ENCODE results near the gene U2AF2. TPM values are rescaled to one million over a fixed set of nuclear protein-coding genes. Genes with fewer than 3 reads are reported as not detected.
A peak's percentile ranks its signal among the peaks of the same experiment; 100 is the strongest.

U2AF2 gene
- polyA plus RNA-seq, 1 donor from 2014 or later = 129 TPM

DNA sequence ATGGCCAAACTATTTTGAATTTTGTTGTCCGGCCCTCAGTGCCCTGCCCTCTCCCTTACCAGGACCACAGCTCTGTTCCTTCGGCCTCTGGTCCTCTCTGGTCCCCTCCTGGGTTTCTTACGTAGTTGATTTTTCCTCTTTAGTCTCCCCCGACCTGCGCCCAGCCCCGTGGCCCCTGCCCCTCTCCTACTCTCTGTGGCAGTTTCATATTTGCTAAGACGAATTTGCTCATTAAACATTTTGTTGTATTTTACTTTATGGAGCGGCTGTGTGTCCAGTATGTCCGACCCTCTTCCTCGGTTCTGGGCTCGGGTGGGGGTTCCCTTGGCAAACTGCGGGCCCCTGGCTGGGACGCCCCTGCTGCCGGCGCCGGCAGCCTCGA lies 19.6 kb downstream of the U2AF2 start:
- no peaks in the 10 kb centered on the region for H3K36me3 ChIP-seq (ENCODE audit: insufficient read depth, low read length)
- no peak overlapping the region for H2AFZ ChIP-seq (ENCODE audit: low read depth, low read length)
- peak overlapping the region; percentile 84 for H3K4me2 ChIP-seq (ENCODE audit: low read length)
- H3K4me3 ChIP-seq (ENCODE audit: low read length) = peak overlapping the region; percentile 92
- no peaks in the 10 kb centered on the region for H3K27me3 ChIP-seq (ENCODE audit: insufficient read depth, low read depth, low read length)
- no peaks in the 10 kb centered on the region for H3K9me2 ChIP-seq (ENCODE audit: insufficient read depth, low read length)
- peak overlapping the region; percentile 71 for H3K27ac ChIP-seq (ENCODE audit: low read length)
- peaks cover 55% of the 10 kb centered on the region for H3K79me2 ChIP-seq (replicated peaks; ENCODE audit: insufficient read depth, low read length)
- no peaks in the 10 kb centered on the region for H3F3A ChIP-seq (ENCODE audit: insufficient read depth, low read length, poor library complexity, severe bottlenecking)
- peaks cover 4% of the 10 kb centered on the region for H4K20me1 ChIP-seq (ENCODE audit: insufficient read depth)
- H3K9me3 ChIP-seq (ENCODE audit: low read length) = no peaks in the 10 kb centered on the region
- H3K9ac ChIP-seq (ENCODE audit: low read length) = peak overlapping the region; percentile 84
- TF ChIP-seq CTCF (IDR thresholded peaks at IDR 0.05; ENCODE audit: poor library complexity, severe bottlenecking) = no peak
- TF ChIP-seq TAF1 (IDR thresholded peaks at IDR 0.05; ENCODE audit: low read depth) = no peak
- TF ChIP-seq EZH2 (IDR thresholded peaks at IDR 0.05; ENCODE audit: borderline replicate concordance, insufficient read depth, low read length, poor library complexity, severe bottlenecking) = no peak
- TF ChIP-seq SMC3 (conservative IDR thresholded peaks at IDR 0.05; ENCODE audit: poor library complexity) = no peak
- no peak for TF ChIP-seq REST (IDR thresholded peaks at IDR 0.05; ENCODE audit: borderline replicate concordance)
- no peak for TF ChIP-seq RAD21 (conservative IDR thresholded peaks at IDR 0.05)
- no peak for TF ChIP-seq MXI1 (conservative IDR thresholded peaks at IDR 0.05; ENCODE audit: poor library complexity, severe bottlenecking)
- no peak for TF ChIP-seq POLR2AphosphoS5 (IDR thresholded peaks at IDR 0.05)
- TF ChIP-seq EP300 (conservative IDR thresholded peaks at IDR 0.05; ENCODE audit: poor library complexity, severe bottlenecking) = no peak

- TF ChIP-seq SMC3 (conservative IDR thresholded peaks at IDR 0.05; ENCODE audit: poor library complexity) (peak; percentile 35), POLR2AphosphoS5 (IDR thresholded peaks at IDR 0.05) (peak; percentile 77), EZH2 (IDR thresholded peaks at IDR 0.05; ENCODE audit: borderline replicate concordance, insufficient read depth, low read length, poor library complexity, severe bottlenecking) (no peak), REST (IDR thresholded peaks at IDR 0.05; ENCODE audit: borderline replicate concordance) (no peak), RAD21 (conservative IDR thresholded peaks at IDR 0.05) (peak; percentile 25), EP300 (conservative IDR thresholded peaks at IDR 0.05; ENCODE audit: poor library complexity, severe bottlenecking) (peak; percentile 67), TAF1 (IDR thresholded peaks at IDR 0.05; ENCODE audit: low read depth) (peak; percentile 38), CTCF (IDR thresholded peaks at IDR 0.05; ENCODE audit: poor library complexity, severe bottlenecking) (no peak), MXI1 (conservative IDR thresholded peaks at IDR 0.05; ENCODE audit: poor library complexity, severe bottlenecking) (peak; percentile 91)
- peak within 1 kb of the TSS; percentile 92 for H3K4me3 ChIP-seq (ENCODE audit: low read length)
- peaks cover 57% of the 10 kb centered on the region for H3K79me2 ChIP-seq (replicated peaks; ENCODE audit: insufficient read depth, low read length)
- H2AFZ ChIP-seq (ENCODE audit: low read depth, low read length) = peak within 1 kb of the TSS; percentile 60
- H3K9me3 ChIP-seq (ENCODE audit: low read length) = no peaks in the 10 kb centered on the region
- H3K27me3 ChIP-seq (ENCODE audit: insufficient read depth, low read depth, low read length) = no peaks in the 10 kb centered on the region
- peaks cover 4% of the 10 kb centered on the region for H4K20me1 ChIP-seq (ENCODE audit: insufficient read depth)
- no peaks in the 10 kb centered on the region for H3K36me3 ChIP-seq (ENCODE audit: insufficient read depth, low read length)
- no peaks in the 10 kb centered on the region for H3F3A ChIP-seq (ENCODE audit: insufficient read depth, low read length, poor library complexity, severe bottlenecking)
- H3K9me2 ChIP-seq (ENCODE audit: insufficient read depth, low read length) = no peaks in the 10 kb centered on the region
- peak within 1 kb of the TSS; percentile 84 for H3K9ac ChIP-seq (ENCODE audit: low read length)
- peak within 1 kb of the TSS; percentile 98 for H3K4me2 ChIP-seq (ENCODE audit: low read length)
- H3K27ac ChIP-seq (ENCODE audit: low read length) = peak within 1 kb of the TSS; percentile 71
Observed at GRCh38 chr19:55674841-55675660, 20.2 kb downstream of the U2AF2 start, which contains the start of gene EPN1. TSS of gene EPN1 (plus strand) at chr19:55675226. CDS start at chr19:55678628, 3,402 bp downstream.

Data from neural cell (in vitro differentiated cells).